Right renal pelvis (tissue), 4 donors: ENCODE data around the gene LEAP2. TPM values are rescaled to one million over a fixed set of nuclear protein-coding genes. Genes with fewer than 3 reads are reported as not detected.

Experiments used
- DNase-seq, 4 donors: peaks; one replicate each; pipeline ENCODE4 v3.0.0-alpha.2; 2013; ENCODE audit warnings: low read depth in 4 of 4, low spot score in 3 of 4, missing footprints in 1 of 4
- polyA plus RNA-seq, 4 donors: library from polyadenylated mRNA; unstranded; fragments of 120-200 nt; gene quantifications; one replicate each; pipeline ENCODE4 v1.2.1, GENCODE V29; 2013; ENCODE audit not compliant: insufficient read length in 4 of 4

The LEAP2 gene, protein sequence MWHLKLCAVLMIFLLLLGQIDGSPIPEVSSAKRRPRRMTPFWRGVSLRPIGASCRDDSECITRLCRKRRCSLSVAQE
- 1 to 10 TPM; 3.2 to 10.0 (median 6.9) TPM for polyA plus RNA-seq

- DNase-seq = no peak
These were observed at the start of gene LEAP2 for GRCh38 chr5:132873119-132873929. TSS of gene LEAP2 (plus strand) at chr5:132873668. CDS start at chr5:132873695, 27 bp downstream.

- DNase-seq = no peak
These were observed 49.0 kb upstream of the LEAP2 start for GRCh38 chr5:132824426-132824825.

DNA sequence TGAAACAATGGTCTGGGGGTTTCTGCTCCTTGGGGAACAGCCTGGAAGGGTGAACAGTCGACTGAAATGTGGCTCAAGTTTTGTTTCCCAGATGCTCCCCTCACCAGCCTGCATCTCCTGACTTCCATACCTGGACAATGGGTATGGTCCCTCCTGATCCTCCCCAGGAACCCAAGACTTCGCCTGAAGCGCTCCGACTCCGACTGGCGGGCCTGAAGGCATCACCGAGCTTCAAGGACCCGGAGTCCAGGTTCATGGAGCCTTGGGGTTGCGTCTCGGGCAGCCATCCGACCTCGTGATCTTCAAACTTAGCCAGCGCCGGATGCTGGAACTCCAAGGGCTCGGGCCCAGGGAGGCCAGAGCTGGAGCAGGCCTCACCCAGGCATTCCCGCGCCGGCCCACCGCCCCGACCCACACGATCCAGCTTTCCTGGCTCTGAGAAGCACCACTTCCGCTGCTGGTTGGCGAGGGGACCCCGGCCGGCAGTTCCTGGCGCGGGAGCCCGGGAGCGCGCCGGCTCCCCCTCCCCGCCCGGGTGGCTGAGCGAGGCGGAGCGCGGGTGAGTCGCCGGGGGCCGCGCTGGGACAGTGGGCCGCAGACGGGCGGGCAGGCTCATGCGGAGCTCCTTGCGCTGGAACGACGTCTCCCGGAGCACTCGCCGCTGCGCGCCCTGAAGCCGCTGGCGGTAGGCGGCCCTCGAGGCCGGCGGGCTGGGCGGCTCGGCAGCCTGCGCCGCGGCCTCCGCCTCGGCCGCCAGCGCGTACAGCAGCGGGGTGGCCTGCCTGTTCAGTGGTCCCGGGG, 48.2 kb upstream of the LEAP2 start:
- no peak for DNase-seq

DNA sequence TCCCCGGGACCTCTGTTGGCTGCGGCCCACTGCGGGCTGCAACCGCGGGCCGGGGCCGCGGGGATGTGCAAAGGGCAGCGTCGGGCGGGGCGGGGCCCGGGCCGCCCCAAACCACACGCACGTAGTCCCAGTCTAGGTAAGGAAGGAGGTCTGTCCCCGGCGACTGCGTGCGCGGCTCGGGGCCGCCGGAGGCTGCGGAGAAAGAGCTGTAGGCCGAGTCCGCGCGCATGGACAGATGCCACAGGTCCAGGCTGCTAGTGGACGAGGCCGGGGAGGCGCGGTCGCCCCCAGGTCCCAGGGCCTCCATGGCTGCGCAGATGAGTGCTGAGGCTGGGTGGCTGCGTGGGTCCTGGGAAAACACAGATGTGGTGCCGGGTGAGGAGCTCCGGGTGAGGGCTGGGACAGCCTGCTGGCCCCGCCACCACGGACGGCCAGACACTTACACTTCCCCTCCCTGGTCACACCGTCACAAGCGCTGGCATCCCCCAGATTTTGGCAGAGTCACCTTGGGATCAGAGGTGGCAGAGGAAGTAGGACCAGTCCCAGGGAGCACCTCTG, 47.6 kb upstream of the LEAP2 start:
- DNase-seq = no peak

GRCh38 chr5:132826424-132827082, 46.9 kb upstream of the LEAP2 start:
- no peak for DNase-seq

DNA sequence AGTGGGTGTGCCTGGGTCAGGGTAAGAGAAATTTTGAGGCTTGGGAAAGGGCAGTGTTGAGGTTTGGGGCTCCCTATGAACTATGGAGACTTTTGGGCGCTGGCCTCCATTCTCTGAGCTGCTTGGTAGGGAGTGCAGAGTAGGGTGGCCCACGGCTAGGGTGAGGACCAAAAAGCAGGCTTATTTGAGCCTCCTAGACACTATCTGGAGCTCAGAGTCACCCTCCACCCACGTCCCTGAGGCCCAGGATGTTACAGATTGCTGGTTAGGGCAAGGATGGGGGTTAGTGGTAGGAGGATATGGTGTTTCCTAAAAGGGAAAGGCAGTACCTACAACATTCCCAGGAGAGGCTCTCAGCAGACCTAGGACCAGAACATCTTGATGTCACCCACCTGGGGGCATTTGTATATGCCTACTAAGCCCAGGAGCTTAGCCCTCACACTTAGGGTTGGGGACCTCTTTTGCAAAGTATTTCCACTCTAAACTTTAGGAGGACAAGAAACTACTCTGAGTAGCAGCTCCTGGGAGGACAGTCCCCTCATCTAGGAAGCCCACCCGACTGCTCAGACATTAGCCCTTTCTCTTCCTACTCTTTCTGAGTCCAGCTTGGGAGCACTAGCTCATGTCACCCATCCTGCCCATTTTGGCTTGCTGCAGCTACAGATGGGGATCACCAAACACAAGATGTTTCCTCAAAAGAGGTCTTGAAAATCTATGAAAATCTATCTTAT, 45.4 kb upstream of the LEAP2 start:
- DNase-seq = no peak

DNA sequence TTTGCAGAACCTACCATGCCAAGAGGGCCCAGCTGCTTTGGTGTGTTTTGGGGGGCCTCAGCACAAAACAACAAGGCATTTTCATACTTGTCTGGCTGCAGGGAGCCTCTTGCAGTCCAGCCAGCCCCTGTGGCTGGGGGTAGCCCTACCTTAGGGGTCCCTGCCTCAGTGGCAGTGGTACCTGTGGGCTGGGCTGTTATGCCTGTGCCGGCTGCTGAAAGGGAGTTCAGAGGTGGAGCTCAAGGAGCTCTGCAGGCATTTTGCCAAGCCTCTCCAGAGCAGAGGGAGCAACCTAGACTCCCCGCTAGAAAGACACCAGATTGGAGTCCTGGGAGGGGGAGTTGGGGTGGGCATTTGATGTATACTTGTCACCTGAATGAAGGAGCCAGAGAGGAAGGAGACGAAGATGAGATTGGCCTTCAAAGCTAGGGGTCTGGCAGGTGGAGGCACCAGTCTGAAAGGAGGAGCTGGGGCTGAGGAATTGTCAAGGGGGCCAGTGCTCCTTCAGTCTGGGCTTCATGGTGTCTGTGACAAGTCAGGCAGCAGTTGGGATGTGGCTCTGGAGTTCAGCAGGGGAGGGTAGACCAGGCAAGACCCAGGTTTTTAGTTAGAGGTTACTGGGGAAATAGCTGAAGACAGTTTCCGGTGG, 44.5 kb upstream of the LEAP2 start:
- DNase-seq = no peak

- no peak for DNase-seq
These were observed 43.6 kb upstream of the LEAP2 start for GRCh38 chr5:132829742-132830435.

- DNase-seq = no peak
These were observed 42.9 kb upstream of the LEAP2 start, which contains the start of gene SHROOM1 for GRCh38 chr5:132830436-132831094. TSS of gene SHROOM1 (minus strand) at chr5:132830647. CDS start at chr5:132826140, 4,507 bp downstream.

DNA sequence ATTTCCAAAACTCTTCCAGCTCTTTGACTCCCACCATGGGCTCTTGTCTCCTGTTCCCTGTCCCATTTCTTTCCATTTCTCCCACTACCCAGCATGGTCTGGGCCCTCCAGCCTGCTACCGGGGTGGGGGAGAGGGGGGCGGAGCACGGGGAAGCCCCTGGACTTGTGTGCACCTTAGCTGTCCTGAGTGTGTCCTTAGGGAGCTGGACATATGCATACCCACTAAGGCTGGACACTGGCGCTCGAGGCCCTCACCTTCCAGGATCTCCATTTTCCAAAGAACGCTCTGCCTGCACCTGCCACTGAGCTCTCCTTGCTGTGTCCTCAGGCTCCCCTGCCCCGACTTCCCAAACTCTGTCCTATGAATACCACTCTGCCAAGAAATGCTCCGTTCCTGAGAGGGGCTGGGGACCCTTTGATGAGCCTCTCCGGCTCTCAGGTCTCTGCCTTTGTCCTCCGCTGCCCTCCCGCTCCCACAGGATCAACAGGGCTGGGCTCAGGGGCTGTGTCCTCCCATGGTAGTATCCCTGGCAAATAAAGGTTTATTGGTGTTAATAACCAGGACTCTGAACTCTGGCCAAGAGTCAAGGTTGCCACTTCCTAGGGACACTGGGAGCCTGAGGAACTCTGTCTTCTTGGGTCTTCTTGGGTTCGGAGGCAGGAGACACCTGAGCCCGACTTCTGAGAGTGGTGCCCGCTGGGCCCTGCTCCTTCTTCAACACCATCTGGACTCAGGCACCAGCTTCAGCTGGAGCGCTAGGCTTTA, 42.2 kb upstream of the LEAP2 start:
- DNase-seq = no peak

DNA sequence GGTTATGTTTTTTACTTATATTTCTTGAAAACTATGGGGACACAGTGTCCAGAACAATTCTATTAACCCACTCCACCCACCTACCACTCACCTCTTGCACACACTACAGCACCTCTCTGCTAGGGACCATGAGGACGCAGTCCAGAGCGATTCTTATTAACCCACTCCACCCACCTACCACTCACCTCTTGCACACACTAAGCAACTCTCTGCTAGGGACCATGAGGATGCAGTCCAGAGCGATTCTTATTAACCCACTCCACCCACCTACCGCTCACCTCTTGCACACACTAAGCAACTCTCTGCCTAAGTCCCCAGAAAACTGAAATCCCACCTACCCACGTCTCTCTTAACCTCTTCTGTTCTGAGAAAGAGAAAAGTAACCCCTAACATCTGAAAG, 40.9 kb upstream of the LEAP2 start:
- DNase-seq = no peak

DNA sequence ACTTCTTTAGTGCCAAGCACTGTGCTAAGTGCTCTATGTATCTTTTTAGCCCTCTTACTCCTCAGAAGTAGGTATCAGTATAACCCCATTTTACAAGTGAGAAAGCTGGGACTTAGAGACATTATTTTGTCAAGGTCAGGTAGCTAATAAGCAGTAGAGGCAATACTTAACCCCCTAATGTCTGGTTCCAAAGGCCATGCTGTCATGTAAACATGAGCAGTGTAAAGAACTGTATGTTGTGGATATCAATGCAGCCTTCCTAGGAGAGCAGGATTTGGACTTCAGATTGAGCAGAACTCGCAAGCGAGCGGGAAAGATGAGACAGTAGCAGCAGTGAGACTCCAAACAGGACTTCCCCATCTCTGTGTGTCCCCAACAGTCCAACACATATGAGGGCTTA, 39.4 kb upstream of the LEAP2 start:
- DNase-seq = no peak

GRCh38 chr5:132836852-132837251, 36.6 kb upstream of the LEAP2 start:
- DNase-seq = no peak

DNA sequence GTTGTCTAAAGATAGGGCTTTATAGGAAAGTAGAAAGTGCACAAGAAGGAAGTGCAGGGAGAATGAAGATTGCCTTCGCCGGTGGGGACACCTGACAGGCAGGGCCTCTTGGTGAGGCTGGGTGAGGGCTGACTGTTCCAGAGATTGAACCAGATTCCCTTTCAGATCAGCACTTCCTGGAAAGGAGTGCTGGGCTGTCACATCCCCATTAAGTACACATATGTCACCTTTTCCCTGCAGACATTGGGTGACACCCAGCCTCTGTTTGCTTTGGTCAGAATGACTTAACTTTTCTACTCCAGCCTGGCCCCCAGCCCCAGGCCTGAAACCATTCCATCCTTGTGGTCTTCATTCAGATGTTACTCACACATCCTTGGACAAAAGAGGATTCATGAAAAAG, 35.6 kb upstream of the LEAP2 start:
- no peak for DNase-seq

DNA sequence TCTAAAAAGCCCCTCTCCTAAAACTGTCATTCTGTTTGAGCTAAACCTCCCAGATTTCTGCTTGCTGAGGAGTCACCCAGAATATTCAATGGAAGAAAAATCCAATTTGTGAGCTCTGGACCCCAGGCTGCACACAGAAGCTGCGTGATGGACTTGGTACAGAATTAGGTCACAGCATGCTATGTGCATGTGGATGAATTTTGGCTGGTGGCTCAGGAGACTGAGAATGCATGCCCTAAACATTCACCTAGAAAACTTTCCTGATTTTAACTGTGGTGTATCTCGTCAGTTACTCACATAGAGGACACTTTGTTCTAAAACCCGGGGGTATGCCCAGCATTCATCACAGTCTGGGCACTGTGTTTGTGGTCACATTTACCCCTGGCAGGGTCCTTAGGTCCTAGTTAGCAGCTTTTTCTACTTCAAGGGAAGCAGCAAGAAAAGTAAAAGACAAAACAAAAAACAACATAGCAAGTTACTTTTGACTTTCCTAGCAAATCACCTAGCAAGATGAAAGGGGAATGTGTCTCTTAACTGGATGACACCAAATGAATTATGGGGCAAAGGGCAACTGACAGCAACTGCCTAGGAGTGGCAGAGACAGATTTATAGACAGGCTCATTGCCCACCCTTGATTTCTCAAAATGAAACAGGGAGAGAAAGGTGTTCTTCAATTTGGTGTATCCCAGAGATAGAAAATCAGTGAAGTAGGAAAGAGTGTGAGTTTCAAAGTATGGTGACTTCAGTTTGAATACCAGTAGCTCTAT, 34.8 kb upstream of the LEAP2 start:
- no peak for DNase-seq

DNA sequence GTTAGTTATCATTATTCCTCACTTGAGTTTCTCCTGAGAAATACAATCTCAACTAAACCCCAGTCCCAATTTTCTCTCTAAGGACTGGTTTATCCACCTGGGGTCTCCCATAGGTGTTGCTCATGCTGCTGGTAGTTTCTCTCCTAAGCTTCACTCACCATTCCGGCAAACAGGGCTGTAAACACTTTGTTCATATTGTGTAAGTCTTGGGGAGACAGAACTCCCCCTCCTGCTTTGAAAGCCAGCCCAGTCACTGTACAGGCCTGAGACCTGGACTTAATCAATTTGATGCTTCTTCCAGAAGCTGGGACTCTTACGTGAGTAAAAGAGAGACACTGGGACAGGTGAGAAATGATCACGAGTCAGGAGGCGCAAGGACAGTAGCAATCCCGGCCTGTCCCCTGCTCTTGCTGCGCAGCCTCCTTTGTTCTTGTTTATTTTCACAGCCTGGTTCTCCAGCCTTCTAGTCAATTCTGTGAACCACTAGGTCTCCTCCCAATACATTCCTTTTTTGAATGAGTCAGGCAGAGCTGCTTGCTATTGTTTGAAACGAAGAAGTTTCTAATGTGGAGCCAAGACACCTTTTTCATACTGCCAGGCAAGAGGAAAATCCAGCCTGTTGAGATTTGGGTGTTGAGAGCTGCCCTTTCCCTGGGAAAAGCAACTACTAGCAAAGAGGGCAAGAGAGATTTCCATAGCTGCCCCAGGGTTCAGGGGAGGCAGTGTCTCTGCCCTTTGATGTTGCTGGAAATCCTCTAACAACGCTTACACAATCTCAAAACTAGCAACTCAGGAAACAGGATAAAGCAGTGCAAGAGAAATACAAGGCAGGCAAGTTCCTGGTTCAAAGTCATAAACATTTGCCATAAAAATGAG, 33.8 kb upstream of the LEAP2 start:
- no peak for DNase-seq
